Cardiac fibroblast (primary cell): ENCODE results near the gene MEDAG.

ENCODE experiments used
- DNase-seq, 2 donors: peaks; one replicate each; pipeline versions ENCODE4 v3.0.0 to v3.0.0-alpha.2; 2010; ENCODE audit warnings: low read depth in 2 of 2
- H3K4me3 ChIP-seq, 2 donors: replicated peaks in 1 of 2; 1 replicate in 1 of 2; 2 replicates in 1 of 2; pipeline ENCODE4 v1.5.1; 2011; ENCODE audit warnings: low read depth in 2 of 2, low read length in 2 of 2, mild to moderate bottlenecking in 2 of 2, moderate library complexity in 1 of 2
- CTCF ChIP-seq: IDR thresholded peaks from one replicate; pipeline ENCODE4 v1.5.1; 2011; ENCODE audit warnings: low read depth, mild to moderate bottlenecking, low read length, inconsistent platforms

The MEDAG gene

GRCh38 chr13:30934803-30935202, 28.7 kb downstream of the MEDAG start:
- TF ChIP-seq CTCF: no peak
- H3K4me3 ChIP-seq: no peak overlapping the region
- DNase-seq: no peak

GRCh38 chr13:30936971-30937370, 30.9 kb downstream of the MEDAG start:
- no peak for DNase-seq

GRCh38 chr13:30943881-30944280, 37.8 kb downstream of the MEDAG start:
- no peak overlapping the region for H3K4me3 ChIP-seq
- peak in 1 of 2 donors; percentile 6 for DNase-seq
- no peak for TF ChIP-seq CTCF

More at GRCh38 chr13:30936971-30937370, 30.9 kb downstream of the MEDAG start:
- no peak for TF ChIP-seq CTCF
- no peak overlapping the region for H3K4me3 ChIP-seq

- H3K4me3 ChIP-seq: no peak overlapping the region
- DNase-seq: no peak
- TF ChIP-seq CTCF: no peak
Measured at GRCh38 chr13:30957258-30957943, 51.3 kb downstream of the MEDAG start.

GRCh38 chr13:30959678-30960077, 53.6 kb downstream of the MEDAG start:
- no peak overlapping the region for H3K4me3 ChIP-seq
- TF ChIP-seq CTCF: no peak
- DNase-seq: no peak

- TF ChIP-seq CTCF: no peak
- no peak overlapping the region for H3K4me3 ChIP-seq
- DNase-seq: peak; percentile 48 to 62
Measured at GRCh38 chr13:30963791-30964190, 57.7 kb downstream of the MEDAG start.

- no peak for DNase-seq
- TF ChIP-seq CTCF: no peak
- H3K4me3 ChIP-seq: no peak overlapping the region
Measured at GRCh38 chr13:30965380-30965779, 59.3 kb downstream of the MEDAG start.
